HG02642 (cell line): ENCODE measurements around the gene TARP.
A peak's percentile ranks its signal among the peaks of the same experiment; 100 is the strongest.

Experiments used
- ATAC-seq: cut with Tn5 transposase; IDR thresholded peaks from one replicate; pipeline ENCODE4 v1.9.1; 2021; ENCODE audit warnings: mild to moderate bottlenecking; ENCODE audit not compliant: unreplicated experiment, poor library complexity

TARP gene

GRCh38 chr7:38223306-38223705 lies 50.1 kb downstream of the TARP start:
- ATAC-seq, result no peak

- peak; percentile 67 for ATAC-seq
Observed at GRCh38 chr7:38222481-38223096, 50.8 kb downstream of the TARP start.

- no peak for ATAC-seq
Observed at GRCh38 chr7:38220452-38220851, 53.0 kb downstream of the TARP start.

- ATAC-seq, result no peak
Observed at GRCh38 chr7:38217672-38218071, 55.8 kb downstream of the TARP start.

GRCh38 chr7:38215735-38216670 lies 57.4 kb downstream of the TARP start:
- peak; percentile 91 for ATAC-seq

- no peak for ATAC-seq
Observed at GRCh38 chr7:38215115-38215514, 58.3 kb downstream of the TARP start.

GRCh38 chr7:38211940-38212339 lies 61.5 kb downstream of the TARP start:
- ATAC-seq, result no peak

GRCh38 chr7:38211486-38211885 lies 62.0 kb downstream of the TARP start:
- ATAC-seq, result no peak
